Umbilical cord (tissue), 2 donors: ENCODE measurements around the gene PTGDR. TPM values are rescaled to one million over a fixed set of nuclear protein-coding genes. Genes with fewer than 3 reads are reported as not detected.

ENCODE experiments used
- DNase-seq: peaks from one replicate; pipeline ENCODE4 v3.0.0-alpha.2; 2015; ENCODE audit warnings: low spot score
- total RNA-seq: library from RNA; depleted of rRNA; stranded (reverse); fragments of >200 nt; gene quantifications from one replicate; pipeline ENCODE4 v1.2.3, GENCODE V29; 2014; ENCODE audit warnings: low replicate concordance; ENCODE audit not compliant: insufficient read depth

Gene PTGDR
- total RNA-seq: 3.9 TPM

GRCh38 chr14:52267501-52268278 is at the start of gene PTGDR:
Gene PTGDR, plus strand, starts transcription at chr14:52267698. Its CDS starts 117 bp downstream, at chr14:52267815.
- peak; percentile 35 for DNase-seq

GRCh38 chr14:52219488-52220084 is 47.9 kb upstream of the PTGDR start:
- no peak for DNase-seq

- DNase-seq: no peak
Measured at GRCh38 chr14:52220924-52221811, 46.3 kb upstream of the PTGDR start.

GRCh38 chr14:52222901-52223300 is 44.6 kb upstream of the PTGDR start:
- no peak for DNase-seq

- DNase-seq: no peak
Measured at GRCh38 chr14:52227619-52228222, 39.8 kb upstream of the PTGDR start.

- DNase-seq: no peak
Measured at GRCh38 chr14:52233693-52234092, 33.8 kb upstream of the PTGDR start.

GRCh38 chr14:52235434-52235833 is 32.1 kb upstream of the PTGDR start:
- DNase-seq: no peak

- peak; percentile 9 for DNase-seq
Measured at GRCh38 chr14:52235866-52236510, 31.5 kb upstream of the PTGDR start.

- DNase-seq: no peak
Measured at GRCh38 chr14:52238682-52239081, 28.8 kb upstream of the PTGDR start.

GRCh38 chr14:52240623-52241022 is 26.9 kb upstream of the PTGDR start:
- no peak for DNase-seq

GRCh38 chr14:52241087-52241793 is 26.3 kb upstream of the PTGDR start:
- DNase-seq: no peak

- DNase-seq: no peak
Measured at GRCh38 chr14:52244328-52244727, 23.2 kb upstream of the PTGDR start.

GRCh38 chr14:52244997-52245396 is 22.5 kb upstream of the PTGDR start:
- DNase-seq: no peak

GRCh38 chr14:52248057-52248456 is 19.4 kb upstream of the PTGDR start:
- DNase-seq: no peak

GRCh38 chr14:52251724-52252123 is 15.8 kb upstream of the PTGDR start:
- no peak for DNase-seq

GRCh38 chr14:52253503-52253902 is 14.0 kb upstream of the PTGDR start:
- DNase-seq: peak; percentile 48

GRCh38 chr14:52254086-52254485 is 13.4 kb upstream of the PTGDR start:
- DNase-seq: no peak

GRCh38 chr14:52258783-52259182 is 8.7 kb upstream of the PTGDR start:
- DNase-seq: no peak

- no peak for DNase-seq
Measured at GRCh38 chr14:52259434-52259833, 8.1 kb upstream of the PTGDR start.

GRCh38 chr14:52262600-52262999 is 4.9 kb upstream of the PTGDR start:
- DNase-seq: no peak

- no peak for DNase-seq
Measured at GRCh38 chr14:52263190-52263589, 4.3 kb upstream of the PTGDR start.
